ENCODE results near the gene CYP24A1. TPM values are rescaled to one million over a fixed set of nuclear protein-coding genes. Genes with fewer than 3 reads are reported as not detected.

CYP24A1 gene
- total and polyA plus RNA-seq, 8 donors = 0.64 to 3.4 TPM; not detected in 6

- Histone ChIP-seq H3K4me1 (peaks cover 3 to 10% of the 10 kb centered on the region in 2 donors), H3K27me3 (no peaks in the 10 kb centered on the region), H3K9me3 (no peaks in the 10 kb centered on the region), H3K36me3 (peaks cover 0 to 24% of the 10 kb centered on the region in 2 donors), H3K27ac (no peak overlapping the region), H3K4me3 (no peak overlapping the region)
- no peak for ATAC-seq
- intact Hi-C loops (cut with DNase I) = no loop called here
- no peak for DNase-seq
- TF ChIP-seq CTCF (IDR thresholded peaks at IDR 0.05) = no peak
These were observed 40.8 kb upstream of the CYP24A1 start for GRCh38 chr20:54214566-54214965.

- intact Hi-C loops (cut with DNase I) = no loop called here
- ATAC-seq = no peak
- H3K36me3 ChIP-seq = peaks cover 0 to 24% of the 10 kb centered on the region in 2 donors
- H3K27ac ChIP-seq = no peak overlapping the region
- no peaks in the 10 kb centered on the region for H3K27me3 ChIP-seq
- H3K4me3 ChIP-seq = no peak overlapping the region
- TF ChIP-seq CTCF (IDR thresholded peaks at IDR 0.05) = no peak
- DNase-seq = no peak
- H3K9me3 ChIP-seq = no peaks in the 10 kb centered on the region
- peaks cover 12 to 22% of the 10 kb centered on the region in 2 donors for H3K4me1 ChIP-seq
These were observed 39.1 kb upstream of the CYP24A1 start for GRCh38 chr20:54212871-54213270.

GRCh38 chr20:54212226-54212625 lies 38.4 kb upstream of the CYP24A1 start:
- Histone ChIP-seq H3K4me1 (peaks cover 15 to 26% of the 10 kb centered on the region in 2 donors), H3K27me3 (no peaks in the 10 kb centered on the region), H3K27ac (no peak overlapping the region), H3K4me3 (no peak overlapping the region), H3K36me3 (peaks cover 0 to 19% of the 10 kb centered on the region in 2 donors), H3K9me3 (no peaks in the 10 kb centered on the region)
- ATAC-seq (no peak), DNase-seq (no peak)
- TF ChIP-seq CTCF (IDR thresholded peaks at IDR 0.05) = no peak
- intact Hi-C loops (cut with DNase I) = no loop called here

- TF ChIP-seq CTCF (IDR thresholded peaks at IDR 0.05) = no peak
- Histone ChIP-seq H3K36me3 (no peaks in the 10 kb centered on the region), H3K4me3 (peak overlapping the region; percentile 89 to 91), H3K4me1 (peaks cover 15 to 26% of the 10 kb centered on the region in 2 donors), H3K9me3 (no peaks in the 10 kb centered on the region), H3K27me3 (no peaks in the 10 kb centered on the region), H3K27ac (no peak overlapping the region)
- DNase-seq (no peak), ATAC-seq (no peak)
- intact Hi-C loops (cut with DNase I) = no loop called here
These were observed 35.5 kb upstream of the CYP24A1 start for GRCh38 chr20:54209216-54209813.

- H3K4me1 ChIP-seq = peaks cover 15 to 26% of the 10 kb centered on the region in 2 donors
- no peak for TF ChIP-seq CTCF (IDR thresholded peaks at IDR 0.05)
- DNase-seq (peak in 1 of 4 donors; percentile 27), ATAC-seq (peak; percentile 21)
- no peaks in the 10 kb centered on the region for H3K27me3 ChIP-seq
- no peaks in the 10 kb centered on the region for H3K9me3 ChIP-seq
- peak overlapping the region; percentile 89 to 91 for H3K4me3 ChIP-seq
- H3K36me3 ChIP-seq = no peaks in the 10 kb centered on the region
- intact Hi-C loops (cut with DNase I) = no loop called here
- H3K27ac ChIP-seq = peak overlapping the region; percentile 90 to 96
These were observed 34.9 kb upstream of the CYP24A1 start for GRCh38 chr20:54208548-54209176.
